GM18508 (cell line): ENCODE results near the gene ACOX3.
"Not testable (repeated sequence)": the region's sequence is repeated elsewhere in the genome, so short reads cannot be mapped to it uniquely, and the experiment has no call there.

Experiments
- ATAC-seq: cut with Tn5 transposase; IDR thresholded peaks from one replicate; pipeline ENCODE4 v1.9.1; 2021; ENCODE audit warnings: moderate number of reproducible peaks; ENCODE audit not compliant: insufficient read depth, unreplicated experiment

The ACOX3 gene

GRCh38 chr4:8392591-8393190, 47.8 kb downstream of the ACOX3 start:
- ATAC-seq, result no peak

GRCh38 chr4:8391972-8392371, 48.6 kb downstream of the ACOX3 start:
- ATAC-seq, result no peak

GRCh38 chr4:8391071-8391470, 49.5 kb downstream of the ACOX3 start:
- ATAC-seq, result no peak

- no peak for ATAC-seq
Measured at GRCh38 chr4:8390577-8390976, 49.9 kb downstream of the ACOX3 start.

- no peak for ATAC-seq
Measured at GRCh38 chr4:8388528-8388870, 52.0 kb downstream of the ACOX3 start.

GRCh38 chr4:8387615-8388527, 52.7 kb downstream of the ACOX3 start:
- no peak for ATAC-seq

- ATAC-seq, result no peak
Measured at GRCh38 chr4:8387194-8387593, 53.3 kb downstream of the ACOX3 start.

- ATAC-seq, result no peak
Measured at GRCh38 chr4:8386731-8387130, 53.8 kb downstream of the ACOX3 start.

- not testable (repeated sequence) for ATAC-seq
Measured at GRCh38 chr4:8386131-8386530, 54.4 kb downstream of the ACOX3 start.

GRCh38 chr4:8385611-8386010, 54.9 kb downstream of the ACOX3 start:
- ATAC-seq, result no peak

GRCh38 chr4:8385106-8385505, 55.4 kb downstream of the ACOX3 start:
- ATAC-seq, result no peak

- no peak for ATAC-seq
Measured at GRCh38 chr4:8384397-8385060, 56.0 kb downstream of the ACOX3 start.

GRCh38 chr4:8383451-8384160, 56.9 kb downstream of the ACOX3 start:
- ATAC-seq, result no peak

GRCh38 chr4:8383016-8383415, 57.5 kb downstream of the ACOX3 start:
- ATAC-seq, result no peak

GRCh38 chr4:8381814-8382581, 58.5 kb downstream of the ACOX3 start:
- no peak for ATAC-seq

GRCh38 chr4:8380511-8381415, 59.8 kb downstream of the ACOX3 start:
- ATAC-seq, result no peak

- no peak for ATAC-seq
Measured at GRCh38 chr4:8379771-8380170, 60.8 kb downstream of the ACOX3 start.

- no peak for ATAC-seq
Measured at GRCh38 chr4:8379281-8379680, 61.2 kb downstream of the ACOX3 start.

- no peak for ATAC-seq
Measured at GRCh38 chr4:8378776-8379175, 61.7 kb downstream of the ACOX3 start.
